ENCODE data around the gene GTF2F1.

GTF2F1 gene

GRCh38 chr19:6416658-6417405 is 23.9 kb upstream of the GTF2F1 start:
- no peak overlapping the region for H3K4me3 ChIP-seq (ENCODE audit: insufficient read depth, low read depth, low read length)
- no peak overlapping the region for H3K27ac ChIP-seq (ENCODE audit: insufficient read depth, low read depth, low read length, poor library complexity, severe bottlenecking)
- H3K4me1 ChIP-seq (ENCODE audit: control insufficient read depth, insufficient read depth, low read length), result no peaks in the 10 kb centered on the region
- 96 to 97% methylated on average over 29 of the region's 29 CpGs for WGBS, 2 experiments
- no peaks in the 10 kb centered on the region for H3K27me3 ChIP-seq (ENCODE audit: control insufficient read depth, insufficient read depth, low read length, poor library complexity, severe bottlenecking)
- no peaks in the 10 kb centered on the region for H3K9me3 ChIP-seq (ENCODE audit: control insufficient read depth, low read length)
- H3K36me3 ChIP-seq (ENCODE audit: control insufficient read depth, insufficient read depth, low read length), result peaks cover 72% of the 10 kb centered on the region

GRCh38 chr19:6415591-6416190 is 22.7 kb upstream of the GTF2F1 start:
- H3K27me3 ChIP-seq (ENCODE audit: control insufficient read depth, insufficient read depth, low read length, poor library complexity, severe bottlenecking), result no peaks in the 10 kb centered on the region
- no peak overlapping the region for H3K27ac ChIP-seq (ENCODE audit: insufficient read depth, low read depth, low read length, poor library complexity, severe bottlenecking)
- H3K4me1 ChIP-seq (ENCODE audit: control insufficient read depth, insufficient read depth, low read length), result no peaks in the 10 kb centered on the region
- H3K9me3 ChIP-seq (ENCODE audit: control insufficient read depth, low read length), result no peaks in the 10 kb centered on the region
- peaks cover 66% of the 10 kb centered on the region for H3K36me3 ChIP-seq (ENCODE audit: control insufficient read depth, insufficient read depth, low read length)
- no peak overlapping the region for H3K4me3 ChIP-seq (ENCODE audit: insufficient read depth, low read depth, low read length)
- 96 to 97% methylated on average over 32 of the region's 32 CpGs for WGBS, 2 experiments

DNA sequence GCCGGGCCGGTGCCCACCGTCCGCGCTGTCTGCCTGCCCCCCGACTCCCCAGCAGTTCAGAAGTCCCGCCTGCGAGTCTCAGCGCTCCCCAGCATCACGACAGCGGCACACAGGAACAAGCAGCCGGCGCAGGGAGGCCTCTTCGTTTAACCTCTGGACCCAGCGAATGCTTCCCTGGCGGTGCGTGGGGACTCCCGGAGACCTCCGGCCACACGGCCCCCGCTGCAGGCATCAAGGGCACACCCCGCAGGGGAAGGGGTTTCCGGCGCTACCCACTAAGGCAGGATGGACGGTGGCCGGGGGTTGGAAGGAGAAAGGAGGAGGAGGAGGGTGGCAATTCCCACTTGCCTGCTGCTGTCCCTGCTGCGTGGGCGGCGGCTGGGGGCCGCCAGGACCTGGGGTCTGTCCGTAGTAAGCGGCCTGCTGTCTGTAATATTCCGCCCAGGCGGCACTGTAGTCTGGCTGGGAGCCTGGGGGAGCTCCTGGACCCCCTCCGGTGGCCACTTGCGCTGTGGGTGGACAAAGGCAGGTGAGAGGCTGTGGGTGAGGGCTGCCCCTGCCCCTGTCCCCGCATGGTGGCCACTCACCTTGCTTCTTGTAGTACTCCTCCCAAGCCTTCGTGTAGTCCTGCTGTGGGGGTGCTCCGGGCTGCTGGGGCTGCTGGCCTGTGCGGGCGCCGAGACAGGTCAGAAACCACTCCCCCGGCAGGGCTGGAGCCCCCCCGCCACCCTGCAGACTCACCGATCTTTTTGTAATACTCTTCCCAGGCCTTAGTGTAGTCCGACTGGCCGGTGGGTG is 22.0 kb upstream of the GTF2F1 start:
- no peak overlapping the region for H3K4me3 ChIP-seq (ENCODE audit: insufficient read depth, low read depth, low read length)
- no peak overlapping the region for H3K27ac ChIP-seq (ENCODE audit: insufficient read depth, low read depth, low read length, poor library complexity, severe bottlenecking)
- peaks cover 59% of the 10 kb centered on the region for H3K36me3 ChIP-seq (ENCODE audit: control insufficient read depth, insufficient read depth, low read length)
- no peaks in the 10 kb centered on the region for H3K4me1 ChIP-seq (ENCODE audit: control insufficient read depth, insufficient read depth, low read length)
- no peaks in the 10 kb centered on the region for H3K9me3 ChIP-seq (ENCODE audit: control insufficient read depth, low read length)
- 95 to 96% methylated on average over 47 of the region's 47 CpGs for WGBS, 2 experiments
- H3K27me3 ChIP-seq (ENCODE audit: control insufficient read depth, insufficient read depth, low read length, poor library complexity, severe bottlenecking), result no peaks in the 10 kb centered on the region

DNA sequence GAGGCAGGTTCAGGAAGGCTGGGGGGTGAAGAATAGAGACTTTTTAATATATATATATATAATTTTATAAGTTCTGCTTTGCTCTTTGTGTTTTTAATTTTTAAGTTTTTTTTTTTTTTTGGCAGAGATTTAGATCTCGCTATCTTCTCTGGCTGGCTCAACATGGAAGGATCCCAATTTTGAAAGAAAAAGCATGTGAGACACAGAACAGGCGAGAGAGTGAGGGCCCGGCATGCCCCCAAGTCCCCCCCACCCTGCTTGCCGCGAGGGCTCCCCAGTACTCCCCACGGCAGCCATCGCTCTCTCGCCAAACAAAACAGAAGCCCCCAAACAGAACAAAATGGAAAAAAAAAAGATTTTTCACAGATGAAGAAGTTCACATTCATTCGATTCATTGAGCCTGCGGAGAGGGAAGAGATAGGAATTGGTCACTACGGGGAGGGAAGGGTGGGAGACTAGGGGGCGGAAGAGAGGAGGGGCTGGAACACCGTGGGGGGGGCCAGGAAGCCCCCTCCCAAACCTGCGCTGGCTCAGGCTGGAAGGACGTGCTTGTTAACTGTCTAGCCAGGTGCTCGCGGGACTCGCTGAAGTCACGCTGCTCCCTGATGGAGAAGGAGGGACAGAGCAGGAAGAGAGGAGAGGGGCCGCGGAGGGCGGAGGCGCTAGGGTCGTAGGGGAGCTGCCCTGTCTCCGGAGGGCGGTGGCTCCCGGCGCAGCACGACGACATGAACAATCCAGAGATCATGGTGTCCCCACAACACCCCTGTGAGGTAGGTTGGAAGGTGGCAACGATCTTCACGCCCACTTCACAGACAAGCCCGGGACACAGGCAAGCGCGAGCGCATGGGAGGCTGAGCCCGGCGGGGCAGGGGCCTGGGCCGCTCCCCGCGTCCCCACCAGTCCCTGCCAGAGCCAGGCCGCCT is 21.0 kb upstream of the GTF2F1 start:
- Histone ChIP-seq H3K9me3 (ENCODE audit: control insufficient read depth, low read length) (no peaks in the 10 kb centered on the region), H3K4me1 (ENCODE audit: control insufficient read depth, insufficient read depth, low read length) (no peaks in the 10 kb centered on the region), H3K27me3 (ENCODE audit: control insufficient read depth, insufficient read depth, low read length, poor library complexity, severe bottlenecking) (no peaks in the 10 kb centered on the region), H3K36me3 (ENCODE audit: control insufficient read depth, insufficient read depth, low read length) (peaks cover 49% of the 10 kb centered on the region), H3K4me3 (ENCODE audit: insufficient read depth, low read depth, low read length) (no peak overlapping the region), H3K27ac (ENCODE audit: insufficient read depth, low read depth, low read length, poor library complexity, severe bottlenecking) (no peak overlapping the region)
- 88 to 89% methylated on average over 41 to 42 of the region's 42 CpGs for WGBS, 2 experiments

DNA sequence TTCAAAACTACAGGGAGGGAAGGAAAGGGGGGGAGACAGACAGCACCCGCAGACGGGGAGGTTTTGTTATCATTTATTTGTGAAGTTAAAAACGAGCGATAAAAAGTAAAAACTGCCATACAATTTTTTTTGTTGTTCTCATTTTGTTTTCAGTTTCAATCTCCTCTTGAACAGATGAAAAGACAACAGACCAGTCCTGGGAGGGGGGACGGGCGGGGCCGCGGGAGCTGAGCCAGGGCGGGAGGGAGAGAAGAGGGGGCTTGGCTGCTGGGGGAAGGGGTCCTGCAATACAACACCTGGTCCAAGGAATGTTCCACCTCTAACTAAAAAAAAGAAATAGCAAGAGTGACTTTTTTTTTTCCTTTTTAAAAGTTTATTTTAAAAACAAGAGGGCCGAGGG is 20.3 kb upstream of the GTF2F1 start:
- Histone ChIP-seq H3K4me3 (ENCODE audit: insufficient read depth, low read depth, low read length) (no peak overlapping the region), H3K4me1 (ENCODE audit: control insufficient read depth, insufficient read depth, low read length) (no peaks in the 10 kb centered on the region), H3K9me3 (ENCODE audit: control insufficient read depth, low read length) (no peaks in the 10 kb centered on the region), H3K36me3 (ENCODE audit: control insufficient read depth, insufficient read depth, low read length) (peaks cover 44% of the 10 kb centered on the region), H3K27me3 (ENCODE audit: control insufficient read depth, insufficient read depth, low read length, poor library complexity, severe bottlenecking) (no peaks in the 10 kb centered on the region), H3K27ac (ENCODE audit: insufficient read depth, low read depth, low read length, poor library complexity, severe bottlenecking) (no peak overlapping the region)
- 94 to 97% methylated on average over 9 of the region's 10 CpGs for WGBS, 2 experiments

- H3K27ac ChIP-seq (ENCODE audit: insufficient read depth, low read depth, low read length, poor library complexity, severe bottlenecking), result peak overlapping the region; percentile 8
- no peaks in the 10 kb centered on the region for H3K9me3 ChIP-seq (ENCODE audit: control insufficient read depth, low read length)
- WGBS, 2 experiments, result 77 to 79% methylated on average over 15 of the region's 15 CpGs
- H3K4me1 ChIP-seq (ENCODE audit: control insufficient read depth, insufficient read depth, low read length), result no peaks in the 10 kb centered on the region
- H3K27me3 ChIP-seq (ENCODE audit: control insufficient read depth, insufficient read depth, low read length, poor library complexity, severe bottlenecking), result no peaks in the 10 kb centered on the region
- H3K4me3 ChIP-seq (ENCODE audit: insufficient read depth, low read depth, low read length), result no peak overlapping the region
- H3K36me3 ChIP-seq (ENCODE audit: control insufficient read depth, insufficient read depth, low read length), result peaks cover 38% of the 10 kb centered on the region
These were observed 19.6 kb upstream of the GTF2F1 start for GRCh38 chr19:6412447-6413091.

DNA sequence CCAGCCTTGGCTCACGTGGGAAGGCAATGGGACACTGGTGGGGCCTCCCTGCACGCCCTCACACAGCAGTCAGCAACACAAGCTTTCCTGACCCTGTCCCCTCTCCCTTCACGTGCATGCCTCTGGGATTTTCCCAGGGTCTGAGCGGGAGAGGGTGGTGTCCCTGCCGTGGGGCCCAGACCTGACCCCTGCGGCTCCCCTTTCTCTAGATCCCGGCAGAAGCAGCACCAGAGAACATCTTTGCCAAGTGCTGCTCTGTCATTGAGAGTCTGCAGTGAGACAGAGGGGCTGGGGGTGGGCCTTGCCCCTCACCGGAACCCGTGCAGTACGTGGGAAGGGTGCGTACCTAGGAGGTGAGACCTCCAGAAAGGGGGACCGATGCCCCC is 19.1 kb upstream of the GTF2F1 start:
- H3K4me1 ChIP-seq (ENCODE audit: control insufficient read depth, insufficient read depth, low read length), result no peaks in the 10 kb centered on the region
- no peak overlapping the region for H3K4me3 ChIP-seq (ENCODE audit: insufficient read depth, low read depth, low read length)
- peaks cover 32% of the 10 kb centered on the region for H3K36me3 ChIP-seq (ENCODE audit: control insufficient read depth, insufficient read depth, low read length)
- no peaks in the 10 kb centered on the region for H3K27me3 ChIP-seq (ENCODE audit: control insufficient read depth, insufficient read depth, low read length, poor library complexity, severe bottlenecking)
- no peak overlapping the region for H3K27ac ChIP-seq (ENCODE audit: insufficient read depth, low read depth, low read length, poor library complexity, severe bottlenecking)
- no peaks in the 10 kb centered on the region for H3K9me3 ChIP-seq (ENCODE audit: control insufficient read depth, low read length)
- 82 to 88% methylated on average over 12 of the region's 12 CpGs for WGBS, 2 experiments

GRCh38 chr19:6409346-6409745 is 16.4 kb upstream of the GTF2F1 start:
- Histone ChIP-seq H3K27ac (ENCODE audit: insufficient read depth, low read depth, low read length, poor library complexity, severe bottlenecking) (no peak overlapping the region), H3K4me1 (ENCODE audit: control insufficient read depth, insufficient read depth, low read length) (no peaks in the 10 kb centered on the region), H3K27me3 (ENCODE audit: control insufficient read depth, insufficient read depth, low read length, poor library complexity, severe bottlenecking) (no peaks in the 10 kb centered on the region), H3K9me3 (ENCODE audit: control insufficient read depth, low read length) (no peaks in the 10 kb centered on the region), H3K4me3 (ENCODE audit: insufficient read depth, low read depth, low read length) (no peak overlapping the region), H3K36me3 (ENCODE audit: control insufficient read depth, insufficient read depth, low read length) (peaks cover 5% of the 10 kb centered on the region)
- 92 to 97% methylated on average over 6 of the region's 6 CpGs for WGBS, 2 experiments

GRCh38 chr19:6406401-6406800 is 13.4 kb upstream of the GTF2F1 start:
- no peaks in the 10 kb centered on the region for H3K36me3 ChIP-seq (ENCODE audit: control insufficient read depth, insufficient read depth, low read length)
- no peak overlapping the region for H3K4me3 ChIP-seq (ENCODE audit: insufficient read depth, low read depth, low read length)
- no peak overlapping the region for H3K27ac ChIP-seq (ENCODE audit: insufficient read depth, low read depth, low read length, poor library complexity, severe bottlenecking)
- H3K9me3 ChIP-seq (ENCODE audit: control insufficient read depth, low read length), result no peaks in the 10 kb centered on the region
- 93 to 96% methylated on average over 5 of the region's 5 CpGs for WGBS, 2 experiments
- no peaks in the 10 kb centered on the region for H3K4me1 ChIP-seq (ENCODE audit: control insufficient read depth, insufficient read depth, low read length)
- H3K27me3 ChIP-seq (ENCODE audit: control insufficient read depth, insufficient read depth, low read length, poor library complexity, severe bottlenecking), result no peaks in the 10 kb centered on the region

All from ectodermal cell (in vitro differentiated cells).